BLaER1 (cell line): Measurements from ENCODE around the gene SBSN.
"Not testable (repeated sequence)": the region's sequence is repeated elsewhere in the genome, so short reads cannot be mapped to it uniquely, and the experiment has no call there.

ENCODE experiments used
- H3K27ac ChIP-seq: shearing (Covaris generic); formaldehyde crosslinking; 2 replicates; pipeline ENCODE4 v1.8.1; 2022
- H3K27me3 ChIP-seq: shearing (Covaris generic); formaldehyde crosslinking; 2 replicates; pipeline ENCODE4 v1.8.1; 2022
- H3K36me3 ChIP-seq: shearing (Covaris generic); formaldehyde crosslinking; 2 replicates; pipeline ENCODE4 v1.8.1; 2022
- H3K4me1 ChIP-seq: shearing (Covaris generic); formaldehyde crosslinking; 2 replicates; pipeline ENCODE4 v1.8.1; 2022
- H3K4me2 ChIP-seq: shearing (Covaris generic); formaldehyde crosslinking; 2 replicates; pipeline ENCODE4 v1.8.1; 2022
- H3K4me3 ChIP-seq: shearing (Covaris generic); formaldehyde crosslinking; 2 replicates; pipeline ENCODE4 v1.8.1; 2022
- H3K9ac ChIP-seq: shearing (Covaris generic); formaldehyde crosslinking; 2 replicates; pipeline ENCODE4 v1.8.1; 2022
- H3K9me3 ChIP-seq: shearing (Covaris generic); formaldehyde crosslinking; 2 replicates; pipeline ENCODE4 v1.8.1; 2022
- H4K20me1 ChIP-seq: shearing (Covaris generic); formaldehyde crosslinking; 2 replicates; pipeline ENCODE4 v1.8.1; 2022
- Cebpa-rat ChIP-seq: shearing (Covaris generic); IDR thresholded peaks from 2 replicates; pipeline ENCODE4 v1.8.1; 2022

SBSN gene

GRCh38 chr19:35483089-35483488 is 45.0 kb downstream of the SBSN start:
- Histone ChIP-seq H3K27ac (no peak overlapping the region), H3K4me2 (no peak overlapping the region), H3K9ac (no peak overlapping the region), H3K9me3 (no peaks in the 10 kb centered on the region), H4K20me1 (no peaks in the 10 kb centered on the region), H3K4me3 (no peak overlapping the region), H3K36me3 (no peaks in the 10 kb centered on the region), H3K4me1 (peaks cover 20% of the 10 kb centered on the region), H3K27me3 (no peaks in the 10 kb centered on the region)
- TF ChIP-seq Cebpa-rat, result no peak

GRCh38 chr19:35478794-35479677 is 49.1 kb downstream of the SBSN start:
- H3K9ac ChIP-seq, result no peak overlapping the region
- peaks cover 5% of the 10 kb centered on the region for H3K4me1 ChIP-seq
- H3K27ac ChIP-seq, result no peak overlapping the region
- TF ChIP-seq Cebpa-rat, result no peak
- H3K27me3 ChIP-seq, result no peaks in the 10 kb centered on the region
- no peaks in the 10 kb centered on the region for H4K20me1 ChIP-seq
- no peak overlapping the region for H3K4me3 ChIP-seq
- H3K36me3 ChIP-seq, result no peaks in the 10 kb centered on the region
- H3K9me3 ChIP-seq, result no peaks in the 10 kb centered on the region
- H3K4me2 ChIP-seq, result no peak overlapping the region

DNA sequence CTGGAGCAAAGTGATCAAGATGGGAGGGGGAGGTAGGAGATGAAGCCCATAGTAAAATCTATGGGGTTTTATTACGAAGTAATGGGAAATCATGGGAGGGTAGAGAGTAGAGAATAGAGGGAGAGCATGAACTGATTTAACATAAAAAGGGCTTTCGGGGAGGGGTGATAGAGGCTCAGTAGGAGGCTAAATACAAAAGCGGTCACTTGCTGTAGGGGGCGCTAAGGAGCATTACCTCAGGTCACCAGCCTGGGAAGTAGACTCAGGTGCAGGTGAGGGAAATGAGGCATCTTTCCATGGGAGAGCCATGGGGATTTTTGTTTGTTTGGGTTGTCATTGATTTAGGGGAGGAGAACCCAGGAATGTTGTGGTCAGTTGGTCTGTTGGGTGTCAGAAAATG is 52.0 kb downstream of the SBSN start:
- no peak overlapping the region for H3K9ac ChIP-seq
- no peak overlapping the region for H3K27ac ChIP-seq
- H3K4me1 ChIP-seq, result no peaks in the 10 kb centered on the region
- TF ChIP-seq Cebpa-rat, result no peak
- H4K20me1 ChIP-seq, result no peaks in the 10 kb centered on the region
- no peaks in the 10 kb centered on the region for H3K27me3 ChIP-seq
- no peaks in the 10 kb centered on the region for H3K9me3 ChIP-seq
- H3K4me2 ChIP-seq, result no peak overlapping the region
- no peak overlapping the region for H3K4me3 ChIP-seq
- no peaks in the 10 kb centered on the region for H3K36me3 ChIP-seq

- not testable (repeated sequence) for H3K27ac ChIP-seq, H3K27me3 ChIP-seq, H3K4me3 ChIP-seq, H4K20me1 ChIP-seq, H3K9ac ChIP-seq, H3K4me2 ChIP-seq, H3K9me3 ChIP-seq, H3K4me1 ChIP-seq, H3K36me3 ChIP-seq
These were observed 53.5 kb downstream of the SBSN start for GRCh38 chr19:35474594-35474993.

- H4K20me1 ChIP-seq, result no peaks in the 10 kb centered on the region
- H3K4me1 ChIP-seq, result peaks cover 8% of the 10 kb centered on the region
- H3K27me3 ChIP-seq, result no peaks in the 10 kb centered on the region
- no peak overlapping the region for H3K27ac ChIP-seq
- no peak overlapping the region for H3K4me3 ChIP-seq
- no peaks in the 10 kb centered on the region for H3K9me3 ChIP-seq
- TF ChIP-seq Cebpa-rat, result no peak
- no peak overlapping the region for H3K4me2 ChIP-seq
- H3K9ac ChIP-seq, result no peak overlapping the region
- no peaks in the 10 kb centered on the region for H3K36me3 ChIP-seq
These were observed 54.0 kb downstream of the SBSN start for GRCh38 chr19:35474104-35474503.
